Psoas muscle (tissue), 8 donors: ENCODE results near the gene GPR15LG. TPM values are rescaled to one million over a fixed set of nuclear protein-coding genes. Genes with fewer than 3 reads are reported as not detected.

ENCODE experiments used
- ATAC-seq, 4 donors: fragments of 200-7000 bp; cut with Tn5 transposase; one replicate each; pipeline ENCODE4 v1.9.1; 2020; ENCODE audit warnings: moderate library complexity in 3 of 4, mild to moderate bottlenecking in 2 of 4
- DNase-seq, 2 donors: peaks; one replicate each; pipeline ENCODE4 v3.0.0-alpha.2; 2020
- H3K27ac ChIP-seq: fragments of 200-600 bp; one replicate; pipeline ENCODE4 v1.8.0; 2022
- H3K27me3 ChIP-seq, 3 donors: fragments of 200-600 bp in 1 of 3; one replicate each; pipeline versions ENCODE4 v1.6.1 to v1.8.0; 2013 to 2022; ENCODE audit warnings: low read length in 2 of 3, mild to moderate bottlenecking in 2 of 3, moderate library complexity in 1 of 3; ENCODE audit not compliant: insufficient read depth in 3 of 3
- H3K36me3 ChIP-seq, 2 donors: fragments of 200-600 bp in 1 of 2; one replicate each; pipeline versions ENCODE4 v1.6.1 to v1.8.0; 2013 to 2022; ENCODE audit warnings: low read depth in 1 of 2, mild to moderate bottlenecking in 1 of 2, moderate library complexity in 1 of 2; ENCODE audit not compliant: insufficient read depth in 1 of 2
- H3K4me1 ChIP-seq: fragments of 200-600 bp; one replicate; pipeline ENCODE4 v1.8.0; 2022
- H3K4me3 ChIP-seq: fragments of 200-600 bp; one replicate; pipeline ENCODE4 v1.8.0; 2022; ENCODE audit warnings: mild to moderate bottlenecking
- H3K9me3 ChIP-seq: fragments of 200-600 bp; one replicate; pipeline ENCODE4 v1.8.0; 2022
- WGBS, 3 donors: extraction: QIAGEN DNeasy Blood & Tissue Kit; methylation state at CpG; one replicate each; pipeline versions ENCODE4 v1.1.6 to v1.1.7; 2013; 5-methylcytosine and 5-hydroxymethylcytosine counted together
- intact Hi-C, 2 donors: fragments of 100-400 bp; cut with DNase I; formaldehyde crosslinking; loops; one replicate each; pipeline versions ENCODE4 v1.11.0 to v1.14.2; 2022
- polyA plus RNA-seq, 3 donors: library from polyadenylated mRNA; stranded (reverse); fragments of 200-250 nt; gene quantifications; one replicate each; pipeline ENCODE4 v1.2.3, GENCODE V29; 2013
- total RNA-seq, 4 donors: library from RNA; stranded (reverse); fragmentation: NEBNext Ultra II Directional in 2 of 4; extraction: Animal tissue kit (Norgen Biotek cat#: 25700) in 2 of 4; gene quantifications; one replicate each; pipeline versions ENCODE4 v1.2.1 to v1.2.4, GENCODE V29; 2021 to 2023
- TF ChIP-seq, protein P1 (sequence below): fragments of 200-600 bp; IDR thresholded peaks from one replicate; pipeline ENCODE4 v1.8.0; 2022; ENCODE audit warnings: antibody characterized with exemption
- donor health status: healthy with polysubstance abuse.
- donor health status: DM: no; HTN: no; CAD: no; lungs with moderate emphysema.
- donor health status: Bipolar disorder and iron deficiency.
- donor health status: healthy.
- donor health status: DM: yes; HTN: yes; CAD: no.
- donor health status: DM: no; HTN: no; CAD: no.
- donor health status: DM: no; HTN: no; CAD: no.
- donor health status: DM: yes; HTN: yes; CAD: no.

The GPR15LG gene
- total and polyA plus RNA-seq, 7 donors: 0.09 to 0.15 TPM; not detected in 5

DNA sequence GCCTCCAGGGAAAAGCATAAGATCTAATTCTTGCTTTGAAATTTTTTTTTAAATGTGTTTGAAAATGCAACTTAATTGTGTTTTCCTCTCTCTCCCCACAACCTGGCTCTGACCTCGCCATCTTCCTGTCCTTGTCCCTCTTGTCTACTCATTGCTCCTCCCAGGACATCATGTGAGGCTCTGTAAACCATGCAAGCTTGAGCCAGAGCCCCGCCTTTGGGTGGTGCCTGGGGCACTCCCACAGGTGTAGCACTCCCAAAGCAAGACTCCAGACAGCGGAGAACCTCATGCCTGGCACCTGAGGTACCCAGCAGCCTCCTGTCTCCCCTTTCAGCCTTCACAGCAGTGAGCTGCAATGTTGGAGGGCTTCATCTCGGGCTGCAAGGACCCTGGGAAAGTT, 10.9 kb downstream of the GPR15LG start:
- TF ChIP-seq, protein P1, sequence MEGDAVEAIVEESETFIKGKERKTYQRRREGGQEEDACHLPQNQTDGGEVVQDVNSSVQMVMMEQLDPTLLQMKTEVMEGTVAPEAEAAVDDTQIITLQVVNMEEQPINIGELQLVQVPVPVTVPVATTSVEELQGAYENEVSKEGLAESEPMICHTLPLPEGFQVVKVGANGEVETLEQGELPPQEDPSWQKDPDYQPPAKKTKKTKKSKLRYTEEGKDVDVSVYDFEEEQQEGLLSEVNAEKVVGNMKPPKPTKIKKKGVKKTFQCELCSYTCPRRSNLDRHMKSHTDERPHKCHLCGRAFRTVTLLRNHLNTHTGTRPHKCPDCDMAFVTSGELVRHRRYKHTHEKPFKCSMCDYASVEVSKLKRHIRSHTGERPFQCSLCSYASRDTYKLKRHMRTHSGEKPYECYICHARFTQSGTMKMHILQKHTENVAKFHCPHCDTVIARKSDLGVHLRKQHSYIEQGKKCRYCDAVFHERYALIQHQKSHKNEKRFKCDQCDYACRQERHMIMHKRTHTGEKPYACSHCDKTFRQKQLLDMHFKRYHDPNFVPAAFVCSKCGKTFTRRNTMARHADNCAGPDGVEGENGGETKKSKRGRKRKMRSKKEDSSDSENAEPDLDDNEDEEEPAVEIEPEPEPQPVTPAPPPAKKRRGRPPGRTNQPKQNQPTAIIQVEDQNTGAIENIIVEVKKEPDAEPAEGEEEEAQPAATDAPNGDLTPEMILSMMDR: no peak
- Histone ChIP-seq H3K27ac (no peak overlapping the region), H3K27me3 (peaks cover 0 to 2% (median 2%) of the 10 kb centered on the region in 3 donors), H3K9me3 (no peaks in the 10 kb centered on the region), H3K4me3 (no peak overlapping the region), H3K36me3 (no peaks in the 10 kb centered on the region), H3K4me1 (no peaks in the 10 kb centered on the region)
- intact Hi-C loops: no loop called here
- ATAC-seq: no peak
- no peak for DNase-seq
- 61 to 72% (median 67%) methylated on average over 4 of the region's 4 CpGs for WGBS, 3 donors

DNA sequence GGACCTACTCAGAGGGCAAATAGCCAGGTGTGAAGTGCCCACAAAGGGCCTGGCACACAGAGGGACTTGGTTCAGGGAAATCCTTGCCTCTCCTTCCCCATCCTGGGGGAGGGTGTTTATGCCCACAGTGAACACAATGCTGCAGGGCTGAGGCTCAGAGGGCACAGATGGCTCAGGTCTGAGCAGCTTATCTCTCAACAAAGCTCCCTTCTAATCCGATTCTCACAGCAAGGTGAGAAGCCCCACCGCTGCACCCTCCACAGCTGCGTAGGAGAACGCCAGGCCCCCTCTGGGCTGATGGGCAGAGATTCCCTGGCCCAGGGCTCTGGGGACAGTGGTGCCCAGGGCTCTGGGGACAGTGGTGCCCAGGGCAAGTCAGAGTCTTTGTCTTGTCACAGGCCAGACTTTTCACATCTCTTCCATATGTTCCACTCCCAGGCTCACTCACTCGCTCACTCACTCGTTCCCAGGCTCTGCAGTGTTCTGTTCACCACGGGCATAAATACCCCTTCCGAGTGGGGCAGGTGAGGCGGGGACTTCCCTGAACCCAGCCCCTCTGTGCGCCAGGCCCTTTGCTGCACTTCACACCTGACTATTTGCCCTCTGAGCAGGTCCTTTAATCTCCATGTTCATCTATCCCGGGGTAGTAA, 12.1 kb downstream of the GPR15LG start:
- ATAC-seq: no peak
- Histone ChIP-seq H3K36me3 (no peaks in the 10 kb centered on the region), H3K9me3 (no peaks in the 10 kb centered on the region), H3K27me3 (peaks cover 0 to 2% (median 2%) of the 10 kb centered on the region in 3 donors), H3K4me3 (no peak overlapping the region), H3K4me1 (no peaks in the 10 kb centered on the region), H3K27ac (no peak overlapping the region)
- 63 to 73% (median 73%) methylated on average over 11 of the region's 11 CpGs for WGBS, 3 donors
- intact Hi-C loops: no loop called here
- TF ChIP-seq, protein P1: no peak
- no peak for DNase-seq

DNA sequence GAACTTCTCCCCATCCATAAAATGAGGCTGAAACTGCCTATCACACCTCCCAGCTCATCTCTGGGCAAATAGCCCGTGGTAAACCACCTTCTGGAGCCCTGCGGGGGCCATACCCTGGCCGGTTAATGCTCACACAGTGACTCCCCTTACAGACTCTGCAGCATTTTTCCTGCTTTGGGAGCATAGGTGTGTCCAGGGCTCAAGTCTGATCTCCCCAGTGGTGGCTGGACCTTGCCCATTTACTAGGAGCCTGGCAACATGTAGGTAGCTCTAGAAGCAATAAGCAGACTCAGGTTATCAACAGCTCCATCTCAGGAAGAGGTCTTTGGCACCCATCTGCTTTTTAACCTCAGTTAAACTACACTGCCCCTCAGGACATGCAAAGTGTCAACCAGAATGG, 15.2 kb downstream of the GPR15LG start:
- Histone ChIP-seq H3K4me1 (no peaks in the 10 kb centered on the region), H3K27me3 (peaks cover 0 to 26% (median 2%) of the 10 kb centered on the region in 3 donors)
- intact Hi-C loops: no loop called here

GRCh38 chr10:84190621-84191020, 17.0 kb downstream of the GPR15LG start:
- Histone ChIP-seq H3K4me3 (no peak overlapping the region), H3K27ac (no peak overlapping the region), H3K9me3 (no peaks in the 10 kb centered on the region), H3K4me1 (no peaks in the 10 kb centered on the region), H3K27me3 (peaks cover 0 to 44% (median 14%) of the 10 kb centered on the region in 3 donors), H3K36me3 (no peaks in the 10 kb centered on the region)
- ATAC-seq: no peak
- TF ChIP-seq, protein P1: no peak
- 85 to 91% (median 91%) methylated on average over 3 of the region's 3 CpGs for WGBS, 3 donors
- DNase-seq: no peak
- intact Hi-C loops: no loop called here

More for the DNA sequence above, 15.2 kb downstream of the GPR15LG start:
- Histone ChIP-seq H3K36me3 (no peaks in the 10 kb centered on the region), H3K4me3 (no peak overlapping the region), H3K27ac (no peak overlapping the region), H3K9me3 (no peaks in the 10 kb centered on the region)
- TF ChIP-seq, protein P1: no peak
- WGBS, 3 donors: 57 to 61% (median 57%) methylated on average over 3 of the region's 3 CpGs
- ATAC-seq: no peak
- DNase-seq: no peak

GRCh38 chr10:84191106-84191505, 17.5 kb downstream of the GPR15LG start:
- Histone ChIP-seq H3K4me3 (no peak overlapping the region), H3K27ac (no peak overlapping the region), H3K9me3 (no peaks in the 10 kb centered on the region), H3K36me3 (no peaks in the 10 kb centered on the region), H3K4me1 (no peaks in the 10 kb centered on the region), H3K27me3 (peaks cover 0 to 49% (median 18%) of the 10 kb centered on the region in 3 donors)
- no peak for DNase-seq
- intact Hi-C loops: no loop called here
- TF ChIP-seq, protein P1: no peak
- 80 to 84% (median 81%) methylated on average over 5 of the region's 5 CpGs for WGBS, 3 donors
- no peak for ATAC-seq
